Astrocyte (in vitro differentiated cells and primary cell): Measurements from ENCODE around the gene BRWD1. TPM values are rescaled to one million over a fixed set of nuclear protein-coding genes. Genes with fewer than 3 reads are reported as not detected.

ENCODE experiments used
- DNase-seq: peaks from one replicate; pipeline ENCODE4 v3.0.0-alpha.2; 2010; ENCODE audit warnings: low read depth
- FAIRE-seq: peaks from 2 replicates; lab custom pipeline; 2011; peaks lifted over from hg19 to GRCh38; lab: Jason Lieb, UNC
- H2AFZ ChIP-seq: 2 replicates; pipeline ENCODE4 v1.6.0; 2012; ENCODE audit warnings: low read depth, low read length, inconsistent platforms
- H3K27ac ChIP-seq: 2 replicates; pipeline ENCODE4 v1.5.1; 2011; ENCODE audit warnings: low read depth, low read length, inconsistent platforms
- H3K27me3 ChIP-seq: 2 replicates; pipeline ENCODE4 v1.6.0; 2011; ENCODE audit warnings: low read length, inconsistent platforms; ENCODE audit not compliant: insufficient read depth
- H3K36me3 ChIP-seq: 2 replicates; pipeline ENCODE4 v1.5.1; 2011; ENCODE audit warnings: low read length, inconsistent platforms; ENCODE audit not compliant: insufficient read depth
- H3K4me1 ChIP-seq: 2 replicates; pipeline ENCODE4 v1.5.1; 2011; ENCODE audit warnings: low read length, inconsistent platforms; ENCODE audit not compliant: insufficient read depth
- H3K4me2 ChIP-seq: 2 replicates; pipeline ENCODE4 v1.6.0; 2012; ENCODE audit warnings: low read length, inconsistent platforms
- H3K4me3 ChIP-seq: 2 replicates; pipeline ENCODE4 v1.5.1; 2011; ENCODE audit warnings: low read depth, mild to moderate bottlenecking, low read length, inconsistent platforms; ENCODE audit not compliant: insufficient read depth
- H3K79me2 ChIP-seq: 2 replicates; pipeline ENCODE4 v1.6.0; 2012; ENCODE audit warnings: mild to moderate bottlenecking, low read length, inconsistent platforms; ENCODE audit not compliant: insufficient read depth
- H3K9ac ChIP-seq: 2 replicates; pipeline ENCODE4 v1.6.0; 2012; ENCODE audit warnings: mild to moderate bottlenecking, low read length, inconsistent platforms
- H3K9me3 ChIP-seq: 2 replicates; pipeline ENCODE4 v1.5.1; 2012; ENCODE audit warnings: low read depth, mild to moderate bottlenecking, low read length, inconsistent platforms; ENCODE audit not compliant: insufficient read depth
- H4K20me1 ChIP-seq: 2 replicates; pipeline ENCODE4 v1.6.0; 2012; ENCODE audit warnings: low read length, inconsistent platforms; ENCODE audit not compliant: insufficient read depth
- H3K27ac Mint-ChIP-seq: one replicate; pipeline ENCODE4 v1.8.0; 2021; ENCODE audit warnings: mild to moderate bottlenecking, mixed read lengths; ENCODE audit not compliant: unreplicated experiment
- H3K27me3 Mint-ChIP-seq: one replicate; pipeline ENCODE4 v1.8.0; 2021; ENCODE audit warnings: low read depth, mixed read lengths; ENCODE audit not compliant: unreplicated experiment
- H3K36me3 Mint-ChIP-seq: one replicate; pipeline ENCODE4 v1.8.0; 2021; ENCODE audit warnings: low read depth, mixed read lengths; ENCODE audit not compliant: unreplicated experiment
- H3K4me1 Mint-ChIP-seq: one replicate; pipeline ENCODE4 v1.8.0; 2021; ENCODE audit warnings: low read depth, mixed read lengths; ENCODE audit not compliant: unreplicated experiment
- H3K4me3 Mint-ChIP-seq: one replicate; pipeline ENCODE4 v1.8.0; 2021; ENCODE audit warnings: mild to moderate bottlenecking, moderate library complexity, mixed read lengths; ENCODE audit not compliant: unreplicated experiment
- H3K9me3 Mint-ChIP-seq: one replicate; pipeline ENCODE4 v1.8.0; 2021; ENCODE audit warnings: mild to moderate bottlenecking, mixed read lengths; ENCODE audit not compliant: unreplicated experiment
- EZH2 ChIP-seq: IDR thresholded peaks from 2 replicates; pipeline ENCODE4 v1.6.1; 2012; ENCODE audit warnings: mild to moderate bottlenecking, low read length, inconsistent platforms; ENCODE audit not compliant: insufficient read depth
- total RNA-seq: library from RNA; stranded (reverse); gene quantifications from 2 replicates; pipeline ENCODE4 v1.2.1, GENCODE V29; 2021
- TF ChIP-seq, protein P1 (sequence below): IDR thresholded peaks from 2 replicates; pipeline ENCODE4 v1.5.1; 2011; ENCODE audit warnings: low read depth, mild to moderate bottlenecking, inconsistent platforms, low read length, moderate library complexity; ENCODE audit not compliant: insufficient read depth

BRWD1 gene
- total RNA-seq, 1 donor from 2014 or later, result 28.1 TPM

DNA sequence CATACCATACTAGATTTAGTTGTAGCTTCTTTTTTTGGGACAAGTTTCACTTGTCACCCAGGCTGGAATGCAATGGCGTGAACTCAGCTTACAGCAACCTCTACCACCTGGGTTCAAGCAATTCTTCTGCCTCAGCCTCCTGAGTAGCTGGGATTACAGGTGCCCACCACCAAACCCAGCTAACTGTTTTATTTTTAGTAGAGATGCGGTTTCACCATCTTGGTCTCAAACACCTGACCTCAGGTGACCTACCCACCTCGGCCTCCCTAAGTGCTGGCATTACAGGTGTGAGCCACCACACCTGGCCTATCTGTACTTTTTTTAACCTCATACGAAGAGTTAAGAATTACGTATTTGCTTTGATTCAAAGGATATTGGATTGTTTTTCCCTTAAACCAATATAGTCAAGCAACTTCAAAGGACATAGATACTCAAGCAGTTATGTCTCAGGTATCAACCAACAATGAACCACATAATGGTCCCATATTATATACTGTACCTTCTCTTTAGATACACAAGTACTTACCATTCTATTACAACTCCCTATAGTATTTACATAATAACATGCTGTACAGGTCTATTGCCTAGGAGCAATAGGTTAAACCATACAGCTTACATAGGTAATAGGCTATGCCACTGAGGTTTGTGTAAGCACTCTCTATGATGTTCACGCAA, 28.0 kb upstream of the BRWD1 start:
- H3K4me3 ChIP-seq, result no peak overlapping the region
- no peaks in the 10 kb centered on the region for H3K9me3 Mint-ChIP-seq
- H3K27me3 Mint-ChIP-seq, result no peaks in the 10 kb centered on the region
- peaks cover 11% of the 10 kb centered on the region for H3K4me1 ChIP-seq
- peaks cover 42% of the 10 kb centered on the region for H3K36me3 ChIP-seq
- H3K4me1 Mint-ChIP-seq, result peaks cover 11% of the 10 kb centered on the region
- H3K27me3 ChIP-seq, result no peaks in the 10 kb centered on the region
- H3K36me3 Mint-ChIP-seq, result peaks cover 14% of the 10 kb centered on the region
- H3K4me3 Mint-ChIP-seq, result no peak overlapping the region
- H2AFZ ChIP-seq, result no peak overlapping the region
- FAIRE-seq (no peak), DNase-seq (no peak)
- H4K20me1 ChIP-seq, result peaks cover 44% of the 10 kb centered on the region
- no peak overlapping the region for H3K27ac Mint-ChIP-seq
- no peak overlapping the region for H3K27ac ChIP-seq
- peaks cover 27% of the 10 kb centered on the region for H3K79me2 ChIP-seq
- H3K4me2 ChIP-seq, result no peak overlapping the region
- TF ChIP-seq, protein P1, sequence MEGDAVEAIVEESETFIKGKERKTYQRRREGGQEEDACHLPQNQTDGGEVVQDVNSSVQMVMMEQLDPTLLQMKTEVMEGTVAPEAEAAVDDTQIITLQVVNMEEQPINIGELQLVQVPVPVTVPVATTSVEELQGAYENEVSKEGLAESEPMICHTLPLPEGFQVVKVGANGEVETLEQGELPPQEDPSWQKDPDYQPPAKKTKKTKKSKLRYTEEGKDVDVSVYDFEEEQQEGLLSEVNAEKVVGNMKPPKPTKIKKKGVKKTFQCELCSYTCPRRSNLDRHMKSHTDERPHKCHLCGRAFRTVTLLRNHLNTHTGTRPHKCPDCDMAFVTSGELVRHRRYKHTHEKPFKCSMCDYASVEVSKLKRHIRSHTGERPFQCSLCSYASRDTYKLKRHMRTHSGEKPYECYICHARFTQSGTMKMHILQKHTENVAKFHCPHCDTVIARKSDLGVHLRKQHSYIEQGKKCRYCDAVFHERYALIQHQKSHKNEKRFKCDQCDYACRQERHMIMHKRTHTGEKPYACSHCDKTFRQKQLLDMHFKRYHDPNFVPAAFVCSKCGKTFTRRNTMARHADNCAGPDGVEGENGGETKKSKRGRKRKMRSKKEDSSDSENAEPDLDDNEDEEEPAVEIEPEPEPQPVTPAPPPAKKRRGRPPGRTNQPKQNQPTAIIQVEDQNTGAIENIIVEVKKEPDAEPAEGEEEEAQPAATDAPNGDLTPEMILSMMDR, result no peak
- no peak for TF ChIP-seq EZH2
- H3K9me3 ChIP-seq, result no peaks in the 10 kb centered on the region
- H3K9ac ChIP-seq, result no peak overlapping the region

- H3K4me3 ChIP-seq, result no peak overlapping the region
- no peak overlapping the region for H2AFZ ChIP-seq
- H3K27me3 ChIP-seq, result no peaks in the 10 kb centered on the region
- Mint-ChIP-seq H3K4me1 (peaks cover 5% of the 10 kb centered on the region), H3K36me3 (peaks cover 8% of the 10 kb centered on the region), H3K27ac (no peak overlapping the region), H3K9me3 (no peaks in the 10 kb centered on the region), H3K4me3 (no peak overlapping the region), H3K27me3 (no peaks in the 10 kb centered on the region)
- H3K9me3 ChIP-seq, result no peaks in the 10 kb centered on the region
- H3K4me1 ChIP-seq, result peaks cover 4% of the 10 kb centered on the region
- H4K20me1 ChIP-seq, result peaks cover 37% of the 10 kb centered on the region
- FAIRE-seq (no peak), DNase-seq (no peak)
- H3K27ac ChIP-seq, result no peak overlapping the region
- H3K79me2 ChIP-seq, result peaks cover 20% of the 10 kb centered on the region
- H3K9ac ChIP-seq, result no peak overlapping the region
- TF ChIP-seq, protein P1, result no peak
- no peak for TF ChIP-seq EZH2
- peaks cover 36% of the 10 kb centered on the region for H3K36me3 ChIP-seq
- H3K4me2 ChIP-seq, result no peak overlapping the region
Observed at GRCh38 chr21:39340687-39341086, 27.3 kb upstream of the BRWD1 start.

DNA sequence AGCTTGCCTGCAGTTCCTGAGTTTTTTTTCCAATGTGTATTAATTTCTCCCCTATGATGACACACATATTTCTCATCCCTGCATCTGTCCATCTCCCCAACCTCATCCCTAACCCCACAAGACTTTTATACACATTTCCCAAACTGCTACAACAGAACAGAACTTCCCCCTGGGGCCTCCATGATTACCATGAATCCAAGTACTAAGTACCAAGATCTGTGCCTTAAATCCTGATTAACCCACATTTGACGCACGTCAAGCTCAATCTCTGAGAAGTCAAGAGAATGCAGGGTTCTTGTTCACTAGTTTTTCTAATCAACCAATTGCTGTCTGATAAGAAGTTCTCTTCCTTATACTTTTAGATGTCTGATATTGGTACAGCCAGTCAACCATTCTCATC, 25.8 kb upstream of the BRWD1 start:
- Histone ChIP-seq H3K9me3 (peaks cover 3% of the 10 kb centered on the region), H3K4me1 (no peaks in the 10 kb centered on the region), H4K20me1 (peaks cover 23% of the 10 kb centered on the region), H3K9ac (no peak overlapping the region), H2AFZ (no peak overlapping the region), H3K4me2 (no peak overlapping the region), H3K79me2 (peaks cover 5% of the 10 kb centered on the region), H3K4me3 (no peak overlapping the region), H3K27ac (no peak overlapping the region), H3K36me3 (peaks cover 22% of the 10 kb centered on the region), H3K27me3 (no peaks in the 10 kb centered on the region)
- H3K27ac Mint-ChIP-seq, result no peak overlapping the region
- no peak for FAIRE-seq
- DNase-seq, result no peak
- H3K9me3 Mint-ChIP-seq, result no peaks in the 10 kb centered on the region
- TF ChIP-seq, protein P1, result no peak
- TF ChIP-seq EZH2, result no peak
- H3K36me3 Mint-ChIP-seq, result peaks cover 5% of the 10 kb centered on the region
- H3K27me3 Mint-ChIP-seq, result no peaks in the 10 kb centered on the region
- no peaks in the 10 kb centered on the region for H3K4me1 Mint-ChIP-seq
- H3K4me3 Mint-ChIP-seq, result no peak overlapping the region
